Esophagus squamous epithelium (tissue), 4 donors: Measurements from ENCODE around the gene ITGB3BP.

ENCODE experiments used
- POLR2A ChIP-seq, 4 donors: fragments of 450-650 bp; IDR thresholded peaks; one replicate each; pipeline ENCODE4 v1.6.1; 2017; ENCODE audit warnings: antibody characterized with exemption in 4 of 4, mild to moderate bottlenecking in 4 of 4, moderate library complexity in 3 of 4
- TF ChIP-seq, protein P1 (sequence below), 6 experiments: fragments of 450-650 bp in 4 of 6; fragments of 200-600 bp in 2 of 6; sonication (generic) in 2 of 6; IDR thresholded peaks; one replicate each; pipeline ENCODE4 v1.5.1; 2016 to 2019; ENCODE audit warnings: antibody characterized with exemption in 6 of 6, mild to moderate bottlenecking in 4 of 6, moderate library complexity in 4 of 6

DNA sequence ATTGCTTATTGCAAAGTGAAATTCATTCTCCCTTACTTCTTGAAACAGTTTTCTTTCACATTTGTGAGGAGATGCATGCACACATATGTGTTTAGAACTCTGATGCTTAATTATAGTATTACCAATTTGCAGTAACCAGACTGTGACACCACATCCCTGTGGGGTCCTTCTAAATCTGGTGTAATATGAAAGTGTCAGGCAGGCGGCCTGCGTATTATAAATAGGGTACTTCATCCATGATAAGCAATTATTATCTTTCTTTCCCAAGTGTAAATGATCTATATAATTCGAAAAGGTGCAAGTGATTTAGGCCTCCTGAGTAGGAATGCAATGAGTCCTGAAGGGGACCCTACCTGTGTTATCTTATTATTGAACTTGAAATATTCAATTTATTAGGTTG, 1.2 kb upstream of the ITGB3BP start:
- TF ChIP-seq, protein P1, sequence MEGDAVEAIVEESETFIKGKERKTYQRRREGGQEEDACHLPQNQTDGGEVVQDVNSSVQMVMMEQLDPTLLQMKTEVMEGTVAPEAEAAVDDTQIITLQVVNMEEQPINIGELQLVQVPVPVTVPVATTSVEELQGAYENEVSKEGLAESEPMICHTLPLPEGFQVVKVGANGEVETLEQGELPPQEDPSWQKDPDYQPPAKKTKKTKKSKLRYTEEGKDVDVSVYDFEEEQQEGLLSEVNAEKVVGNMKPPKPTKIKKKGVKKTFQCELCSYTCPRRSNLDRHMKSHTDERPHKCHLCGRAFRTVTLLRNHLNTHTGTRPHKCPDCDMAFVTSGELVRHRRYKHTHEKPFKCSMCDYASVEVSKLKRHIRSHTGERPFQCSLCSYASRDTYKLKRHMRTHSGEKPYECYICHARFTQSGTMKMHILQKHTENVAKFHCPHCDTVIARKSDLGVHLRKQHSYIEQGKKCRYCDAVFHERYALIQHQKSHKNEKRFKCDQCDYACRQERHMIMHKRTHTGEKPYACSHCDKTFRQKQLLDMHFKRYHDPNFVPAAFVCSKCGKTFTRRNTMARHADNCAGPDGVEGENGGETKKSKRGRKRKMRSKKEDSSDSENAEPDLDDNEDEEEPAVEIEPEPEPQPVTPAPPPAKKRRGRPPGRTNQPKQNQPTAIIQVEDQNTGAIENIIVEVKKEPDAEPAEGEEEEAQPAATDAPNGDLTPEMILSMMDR (IDR thresholded peaks at IDR 0.05): no peak
- TF ChIP-seq POLR2A (IDR thresholded peaks at IDR 0.05): no peak
